Immature natural killer cell (primary cell): ENCODE data around the gene SAE1. TPM values are rescaled to one million over a fixed set of nuclear protein-coding genes. Genes with fewer than 3 reads are reported as not detected.
"Not testable (repeated sequence)": the region's sequence is repeated elsewhere in the genome, so short reads cannot be mapped to it uniquely, and the experiment has no call there.

Source experiments
- DNase-seq, 3 donors: peaks; one replicate each; pipeline ENCODE4 v3.0.0; 2022; ENCODE audit warnings: mixed read lengths in 1 of 3
- H3K27ac Mint-ChIP-seq, 6 donors: one replicate each; pipeline ENCODE4 v1.8.0; 2020; ENCODE audit warnings: mixed read lengths in 6 of 6, mild to moderate bottlenecking in 5 of 6, inconsistent platforms in 4 of 6, moderate library complexity in 3 of 6
- H3K27me3 Mint-ChIP-seq, 3 donors: one replicate each; pipeline ENCODE4 v1.8.0; 2020 to 2021; ENCODE audit warnings: low read depth in 3 of 3, mild to moderate bottlenecking in 3 of 3, mixed read lengths in 3 of 3, moderate library complexity in 3 of 3, inconsistent platforms in 1 of 3
- H3K36me3 Mint-ChIP-seq, 3 donors: one replicate each; pipeline ENCODE4 v1.8.0; 2020; ENCODE audit warnings: mixed read lengths in 3 of 3, inconsistent platforms in 2 of 3, mild to moderate bottlenecking in 2 of 3
- H3K4me1 Mint-ChIP-seq, 2 donors: one replicate each; pipeline ENCODE4 v1.8.0; 2020; ENCODE audit warnings: inconsistent platforms in 2 of 2, mild to moderate bottlenecking in 2 of 2, mixed read lengths in 2 of 2, moderate library complexity in 1 of 2
- H3K4me3 Mint-ChIP-seq, 5 donors: one replicate each; pipeline ENCODE4 v1.8.0; 2020; ENCODE audit warnings: mild to moderate bottlenecking in 5 of 5, mixed read lengths in 5 of 5, inconsistent platforms in 3 of 5, moderate library complexity in 3 of 5
- H3K9me3 Mint-ChIP-seq, 6 donors: one replicate each; pipeline ENCODE4 v1.8.0; 2020; ENCODE audit warnings: mild to moderate bottlenecking in 6 of 6, mixed read lengths in 6 of 6, inconsistent platforms in 4 of 6, moderate library complexity in 3 of 6
- polyA plus RNA-seq, 3 donors: library from polyadenylated mRNA; unstranded; fragments of 300-500 nt; fragmentation: Illumina TruSeq; gene quantifications; one replicate each; pipeline ENCODE4 v1.2.3, GENCODE V29; 2021

Gene SAE1
- polyA plus RNA-seq, 3 donors from 2014 or later, result 111 to 159 (median 119) TPM

GRCh38 chr19:47239610-47240296, 109.1 kb downstream of the SAE1 start:
- Mint-ChIP-seq H3K4me1 (peaks cover 15 to 32% of the 10 kb centered on the region in 2 donors), H3K36me3 (no peaks in the 10 kb centered on the region), H3K4me3 (peak overlapping the region; percentile 45 to 68 (median 51)), H3K27me3 (peaks cover 4 to 9% (median 7%) of the 10 kb centered on the region in 3 donors), H3K27ac (peak overlapping the region in 4 of 6 donors; percentile 32 to 86 (median 61)), H3K9me3 (no peaks in the 10 kb centered on the region)
- DNase-seq, result peak; percentile 69 to 78 (median 72)

GRCh38 chr19:47240556-47240955, 109.9 kb downstream of the SAE1 start:
- H3K27ac Mint-ChIP-seq, result peak overlapping the region in 1 of 6 donors; percentile 45
- peak overlapping the region; percentile 45 to 68 (median 51) for H3K4me3 Mint-ChIP-seq
- H3K27me3 Mint-ChIP-seq, result peaks cover 4 to 13% (median 8%) of the 10 kb centered on the region in 3 donors
- DNase-seq, result no peak
- H3K9me3 Mint-ChIP-seq, result no peaks in the 10 kb centered on the region
- no peaks in the 10 kb centered on the region for H3K36me3 Mint-ChIP-seq
- peaks cover 15 to 35% of the 10 kb centered on the region in 2 donors for H3K4me1 Mint-ChIP-seq

GRCh38 chr19:47240996-47241918, 110.6 kb downstream of the SAE1 start:
- H3K9me3 Mint-ChIP-seq, result no peaks in the 10 kb centered on the region
- H3K4me3 Mint-ChIP-seq, result peak overlapping the region in 1 of 5 donors; percentile 68
- H3K27ac Mint-ChIP-seq, result no peak overlapping the region
- H3K27me3 Mint-ChIP-seq, result peaks cover 2 to 11% (median 9%) of the 10 kb centered on the region in 3 donors
- no peaks in the 10 kb centered on the region for H3K36me3 Mint-ChIP-seq
- DNase-seq, result peak; percentile 54 to 61 (median 57)
- H3K4me1 Mint-ChIP-seq, result peaks cover 15 to 35% of the 10 kb centered on the region in 2 donors

- Mint-ChIP-seq H3K4me3 (no peak overlapping the region), H3K27me3 (peaks cover 2 to 10% (median 10%) of the 10 kb centered on the region in 3 donors), H3K36me3 (no peaks in the 10 kb centered on the region), H3K4me1 (peaks cover 15 to 35% of the 10 kb centered on the region in 2 donors), H3K9me3 (no peaks in the 10 kb centered on the region), H3K27ac (no peak overlapping the region)
- no peak for DNase-seq
Measured at GRCh38 chr19:47241919-47242577, 111.4 kb downstream of the SAE1 start.

GRCh38 chr19:47243364-47243775, 112.7 kb downstream of the SAE1 start:
- Mint-ChIP-seq H3K4me1 (peaks cover 20 to 37% of the 10 kb centered on the region in 2 donors), H3K36me3 (no peaks in the 10 kb centered on the region), H3K27ac (peak overlapping the region in 4 of 6 donors; percentile 79 to 96 (median 85)), H3K4me3 (peak overlapping the region; percentile 49 to 87 (median 82)), H3K9me3 (no peaks in the 10 kb centered on the region), H3K27me3 (peaks cover 5 to 13% (median 10%) of the 10 kb centered on the region in 3 donors)
- DNase-seq, result no peak

GRCh38 chr19:47243776-47244547, 113.3 kb downstream of the SAE1 start:
- Mint-ChIP-seq H3K27me3 (peaks cover 5 to 13% (median 10%) of the 10 kb centered on the region in 3 donors), H3K36me3 (no peaks in the 10 kb centered on the region), H3K4me1 (peaks cover 17 to 33% of the 10 kb centered on the region in 2 donors), H3K27ac (peak overlapping the region in 5 of 6 donors; percentile 40 to 96 (median 85)), H3K4me3 (peak overlapping the region; percentile 62 to 87 (median 82)), H3K9me3 (no peaks in the 10 kb centered on the region)
- DNase-seq, result peak; percentile 89 to 90 (median 89)

GRCh38 chr19:47247308-47247990, 116.8 kb downstream of the SAE1 start:
- Mint-ChIP-seq H3K9me3 (no peaks in the 10 kb centered on the region), H3K4me3 (peak overlapping the region in 1 of 5 donors; percentile 7), H3K27me3 (peaks cover 4 to 10% (median 10%) of the 10 kb centered on the region in 3 donors), H3K27ac (peak overlapping the region in 3 of 6 donors; percentile 6 to 38 (median 13)), H3K36me3 (no peaks in the 10 kb centered on the region), H3K4me1 (peaks cover 6 to 20% of the 10 kb centered on the region in 2 donors)
- peak; percentile 70 to 76 (median 73) for DNase-seq

- H3K27ac Mint-ChIP-seq, H3K36me3 Mint-ChIP-seq, H3K9me3 Mint-ChIP-seq, H3K4me3 Mint-ChIP-seq, DNase-seq: not testable (repeated sequence)
- peaks cover 16 to 17% (median 16%) of the 10 kb centered on the region in 3 donors for H3K27me3 Mint-ChIP-seq
- H3K4me1 Mint-ChIP-seq, result peaks cover 15 to 18% of the 10 kb centered on the region in 2 donors
Measured at GRCh38 chr19:47253016-47253415, 122.4 kb downstream of the SAE1 start.

GRCh38 chr19:47253467-47253881, 122.8 kb downstream of the SAE1 start:
- H3K4me1 Mint-ChIP-seq, result peaks cover 16 to 23% of the 10 kb centered on the region in 2 donors
- H3K27me3 Mint-ChIP-seq, result peaks cover 16 to 17% (median 16%) of the 10 kb centered on the region in 3 donors
- H3K36me3 Mint-ChIP-seq, result peaks cover 0 to 6% (median 4%) of the 10 kb centered on the region in 3 donors
- no peaks in the 10 kb centered on the region for H3K9me3 Mint-ChIP-seq
- DNase-seq, result no peak
- H3K27ac Mint-ChIP-seq, result peak overlapping the region in 3 of 6 donors; percentile 33 to 48 (median 42)
- no peak overlapping the region for H3K4me3 Mint-ChIP-seq

GRCh38 chr19:47253970-47254369, 123.3 kb downstream of the SAE1 start:
- H3K9me3 Mint-ChIP-seq, result no peaks in the 10 kb centered on the region
- H3K4me1 Mint-ChIP-seq, result peaks cover 20 to 28% of the 10 kb centered on the region in 2 donors
- DNase-seq, result no peak
- H3K27me3 Mint-ChIP-seq, result peaks cover 16 to 17% (median 16%) of the 10 kb centered on the region in 3 donors
- H3K27ac Mint-ChIP-seq, result peak overlapping the region in 5 of 6 donors; percentile 29 to 64 (median 47)
- H3K36me3 Mint-ChIP-seq, result peaks cover 0 to 8% (median 6%) of the 10 kb centered on the region in 3 donors
- H3K4me3 Mint-ChIP-seq, result no peak overlapping the region

GRCh38 chr19:47255879-47256692, 125.5 kb downstream of the SAE1 start, which contains the start of gene CCDC9:
TSS of gene CCDC9 (plus strand) at chr19:47256525. CDS start at chr19:47258401, 1,876 bp downstream.
- H3K9me3 Mint-ChIP-seq, result no peaks in the 10 kb centered on the region
- peaks cover 15 to 18% (median 17%) of the 10 kb centered on the region in 3 donors for H3K27me3 Mint-ChIP-seq
- DNase-seq, result peak; percentile 95 to 96 (median 95)
- H3K4me1 Mint-ChIP-seq, result peaks cover 33 to 42% of the 10 kb centered on the region in 2 donors
- H3K36me3 Mint-ChIP-seq, result peaks cover 14 to 23% (median 15%) of the 10 kb centered on the region in 3 donors
- peak within 1 kb of the TSS; percentile 91 to 95 (median 92) for H3K4me3 Mint-ChIP-seq
- peak within 1 kb of the TSS; percentile 93 to 98 (median 96) for H3K27ac Mint-ChIP-seq
